ENCODE results near the gene CHAC2. TPM values are rescaled to one million over a fixed set of nuclear protein-coding genes. Genes with fewer than 3 reads are reported as not detected.

Gene CHAC2
- total and polyA plus RNA-seq, 2 of the 13 experiments (the other 11 are each of a cell fraction or from before 2014, with no cell fraction given), result 1.7 to 10.7 TPM

- TF ChIP-seq, protein P1, sequence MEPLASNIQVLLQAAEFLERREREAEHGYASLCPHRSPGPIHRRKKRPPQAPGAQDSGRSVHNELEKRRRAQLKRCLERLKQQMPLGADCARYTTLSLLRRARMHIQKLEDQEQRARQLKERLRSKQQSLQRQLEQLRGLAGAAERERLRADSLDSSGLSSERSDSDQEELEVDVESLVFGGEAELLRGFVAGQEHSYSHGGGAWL (CRISPR knock-in tag; IDR thresholded peaks at IDR 0.05), result peak; percentile 91; the same call in 1 of the 2 replicates
- 0 out of 2 replicates have a peak, but pooled peaks have one; percentile 4 for TF ChIP-seq TCF7 (IDR thresholded peaks at IDR 0.05; ENCODE audit: low read depth)
- TF ChIP-seq RFX3 (CRISPR knock-in tag; IDR thresholded peaks at IDR 0.05), result peak; percentile 47; the same call in 1 of the 2 replicates
- TF ChIP-seq, protein P2, sequence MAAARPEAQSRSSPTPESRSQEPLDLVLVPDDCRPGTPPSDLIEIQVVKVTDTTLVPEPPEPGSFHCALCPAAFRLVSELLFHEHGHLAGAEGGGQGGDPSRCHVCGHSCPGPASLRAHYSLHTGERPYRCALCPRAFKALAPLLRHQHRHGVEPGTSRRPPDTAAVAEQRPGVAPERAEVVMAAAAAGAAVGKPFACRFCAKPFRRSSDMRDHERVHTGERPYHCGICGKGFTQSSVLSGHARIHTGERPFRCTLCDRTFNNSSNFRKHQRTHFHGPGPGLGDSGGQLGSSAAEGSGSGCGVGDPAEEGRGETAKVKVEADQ (CRISPR knock-in tag; IDR thresholded peaks at IDR 0.05; ENCODE audit: borderline replicate concordance), result peak; percentile 55; the same call in 1 of the 2 replicates
- no peak for TF ChIP-seq ZBTB1 (CRISPR knock-in tag; IDR thresholded peaks at IDR 0.05; ENCODE audit: borderline replicate concordance)
- TF ChIP-seq, protein P3, sequence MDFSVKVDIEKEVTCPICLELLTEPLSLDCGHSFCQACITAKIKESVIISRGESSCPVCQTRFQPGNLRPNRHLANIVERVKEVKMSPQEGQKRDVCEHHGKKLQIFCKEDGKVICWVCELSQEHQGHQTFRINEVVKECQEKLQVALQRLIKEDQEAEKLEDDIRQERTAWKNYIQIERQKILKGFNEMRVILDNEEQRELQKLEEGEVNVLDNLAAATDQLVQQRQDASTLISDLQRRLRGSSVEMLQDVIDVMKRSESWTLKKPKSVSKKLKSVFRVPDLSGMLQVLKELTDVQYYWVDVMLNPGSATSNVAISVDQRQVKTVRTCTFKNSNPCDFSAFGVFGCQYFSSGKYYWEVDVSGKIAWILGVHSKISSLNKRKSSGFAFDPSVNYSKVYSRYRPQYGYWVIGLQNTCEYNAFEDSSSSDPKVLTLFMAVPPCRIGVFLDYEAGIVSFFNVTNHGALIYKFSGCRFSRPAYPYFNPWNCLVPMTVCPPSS (IDR thresholded peaks at IDR 0.05), result no peak
- TF ChIP-seq HNRNPL (IDR thresholded peaks at IDR 0.05; ENCODE audit: low read depth, low read length), result no peak
- no peak for TF ChIP-seq NFAT5 (CRISPR knock-in tag; IDR thresholded peaks at IDR 0.05)
- TF ChIP-seq DMAP1 (CRISPR knock-in tag; IDR thresholded peaks at IDR 0.05), result peak; percentile 99
- TF ChIP-seq ZNF740 (CRISPR knock-in tag; IDR thresholded peaks at IDR 0.05), result peak; percentile 78
- TF ChIP-seq SOX13 (IDR thresholded peaks at IDR 0.05), result no peak
- peak in 1 of 2 experiments; percentile 67; a peak in 1 of 4 replicates for TF ChIP-seq SOX13 (CRISPR knock-in tag; conservative IDR thresholded peaks at IDR 0.05 in 1 of 2, IDR thresholded peaks at IDR 0.05 in 1 of 2)
- TF ChIP-seq ZNF678 (CRISPR knock-in tag; IDR thresholded peaks at IDR 0.05), result peak; percentile 59; the same call in 1 of the 2 replicates
- no peak for TF ChIP-seq ZNF260 (CRISPR knock-in tag; IDR thresholded peaks at IDR 0.05; ENCODE audit: borderline replicate concordance, low read depth)
- TF ChIP-seq ZXDC (CRISPR knock-in tag; IDR thresholded peaks at IDR 0.05), result no peak; the same call in 1 of the 2 replicates
- TF ChIP-seq SP2 (CRISPR knock-in tag; IDR thresholded peaks at IDR 0.05), result peak; percentile 78
- TF ChIP-seq ZFP62 (CRISPR knock-in tag; IDR thresholded peaks at IDR 0.05), result 0 out of 2 replicates have a peak, but pooled peaks have one; percentile 87
- TF ChIP-seq NR3C1 (CRISPR knock-in tag; IDR thresholded peaks at IDR 0.05), result no peak
These were observed 19.4 kb downstream of the CHAC2 start, which contains the start of the genes ASB3 and ERLEC1 (continued) for GRCh38 chr2:53786705-53787613.
